HG03442 (cell line): ENCODE data around the gene SEPSECS.
A peak's percentile ranks its signal among the peaks of the same experiment; 100 is the strongest.

Source experiments
- ATAC-seq: cut with Tn5 transposase; IDR thresholded peaks from one replicate; pipeline ENCODE4 v1.9.1; 2021; ENCODE audit warnings: mild to moderate bottlenecking, moderate library complexity; ENCODE audit not compliant: unreplicated experiment

SEPSECS gene

GRCh38 chr4:25110527-25111329 lies 49.5 kb downstream of the SEPSECS start:
- ATAC-seq = no peak

DNA sequence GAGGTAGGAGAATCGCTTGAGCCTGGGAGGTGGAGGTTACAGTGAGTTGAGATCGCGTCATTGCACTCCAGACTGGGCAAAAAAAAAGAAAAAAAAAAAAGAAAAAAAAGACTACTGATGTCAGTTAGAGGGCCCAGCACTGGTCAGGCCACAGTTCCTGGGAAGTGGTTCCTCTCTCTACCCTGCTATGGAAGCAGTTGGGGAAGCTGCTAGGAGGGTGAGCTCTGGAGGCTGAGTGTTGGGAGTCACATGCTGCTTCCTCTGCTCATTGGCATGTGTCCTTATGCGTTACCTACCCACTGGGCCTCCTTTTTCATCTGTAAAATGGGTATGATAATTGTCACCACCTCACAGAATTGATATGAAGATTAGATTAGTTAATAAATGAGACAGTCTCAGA lies 50.7 kb downstream of the SEPSECS start:
- no peak for ATAC-seq

DNA sequence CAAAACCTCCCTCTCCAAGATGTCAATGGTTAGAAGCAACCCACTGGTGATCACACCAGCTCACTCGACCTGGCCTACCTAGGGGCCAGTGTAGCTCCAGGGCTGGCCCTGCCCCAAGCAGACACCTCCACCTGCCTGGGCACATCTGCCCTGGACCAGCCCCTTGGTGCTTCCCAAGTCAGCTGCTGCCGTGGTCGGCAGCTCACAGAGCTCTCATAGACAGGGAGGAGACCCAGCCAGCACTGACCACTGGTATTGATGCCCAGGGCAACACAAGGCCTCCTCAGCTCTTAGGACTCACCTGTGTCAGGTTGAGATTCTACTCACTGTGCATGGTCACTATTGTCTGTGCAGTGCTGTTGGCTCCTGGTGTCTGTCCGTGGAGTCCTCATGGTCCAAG lies 51.7 kb downstream of the SEPSECS start:
- ATAC-seq = no peak

DNA sequence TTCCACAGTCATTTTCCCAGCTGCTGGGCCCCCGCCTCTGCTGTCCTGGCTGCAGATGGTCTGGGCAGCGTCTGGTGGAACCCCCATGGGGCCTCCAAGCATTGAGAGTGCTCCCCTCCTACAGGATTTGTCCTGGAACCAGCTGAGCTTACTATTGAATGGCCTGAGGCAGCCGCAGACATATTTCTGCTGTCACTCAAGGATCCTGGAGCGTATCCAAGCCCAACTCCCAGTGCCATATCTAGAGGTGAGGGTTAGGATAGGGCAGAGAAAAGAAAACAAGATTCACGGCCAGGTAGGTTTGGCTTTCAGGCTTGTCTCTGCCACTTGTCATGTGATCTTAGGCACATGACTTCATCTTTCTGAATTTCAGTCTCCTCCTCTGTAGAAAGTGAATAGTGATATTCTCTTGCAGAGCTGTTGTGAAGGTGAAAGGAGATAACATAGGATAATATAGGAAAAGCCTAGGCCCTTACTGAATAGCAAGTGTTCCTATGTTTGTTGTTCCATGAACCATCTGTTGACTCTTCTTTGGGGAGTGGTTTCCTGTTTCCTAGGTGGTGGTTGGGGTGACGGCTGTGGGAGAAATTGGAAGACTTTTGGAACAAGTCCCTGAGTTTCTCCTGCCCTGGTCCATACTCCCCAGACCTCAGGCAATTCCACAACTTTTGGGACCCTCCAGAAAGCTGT lies 52.3 kb downstream of the SEPSECS start:
- ATAC-seq = no peak

GRCh38 chr4:25106363-25107151 lies 53.7 kb downstream of the SEPSECS start:
- ATAC-seq = no peak

- ATAC-seq = no peak
These were observed 55.7 kb downstream of the SEPSECS start for GRCh38 chr4:25104591-25104990.

DNA sequence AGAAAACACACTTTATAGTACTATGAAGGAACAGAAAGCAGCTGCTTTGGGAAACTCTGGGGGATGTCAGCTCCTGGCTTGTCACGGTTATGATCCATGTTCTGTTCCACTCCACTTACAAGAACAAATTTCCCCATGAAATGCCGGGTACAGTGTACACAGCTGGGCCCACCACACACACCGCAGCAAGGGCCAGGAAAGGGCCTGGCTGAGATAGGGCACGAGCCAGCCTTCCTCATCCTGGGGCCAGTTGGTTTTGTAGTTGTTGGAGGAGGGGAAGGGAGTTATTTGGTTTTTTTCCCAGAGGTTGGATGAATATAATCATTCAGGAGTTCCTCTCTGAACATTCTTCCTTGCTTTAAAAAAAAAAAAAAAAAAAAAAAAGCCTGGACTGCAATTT lies 56.8 kb downstream of the SEPSECS start:
- ATAC-seq = no peak

DNA sequence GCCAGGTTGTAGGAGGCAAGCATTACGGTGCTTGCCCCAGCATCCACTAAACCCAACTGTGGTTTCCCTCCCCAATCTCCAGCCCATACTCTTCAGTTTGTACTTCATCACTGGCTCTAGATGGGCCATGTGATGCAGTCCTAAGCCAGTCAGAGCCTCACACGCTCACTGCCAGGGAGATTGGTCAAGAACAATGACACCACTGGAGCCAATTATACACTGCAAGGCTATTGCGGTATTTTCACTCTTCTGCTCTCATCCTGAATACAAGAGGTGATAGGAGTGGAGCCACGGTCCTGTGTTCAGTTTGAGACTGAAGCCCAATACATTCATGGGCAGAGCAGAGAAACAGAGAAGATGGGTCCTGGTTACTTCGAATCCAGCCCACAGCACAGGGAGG lies 58.4 kb downstream of the SEPSECS start:
- ATAC-seq = no peak

- ATAC-seq = no peak
These were observed 59.5 kb downstream of the SEPSECS start for GRCh38 chr4:25100710-25101109.

DNA sequence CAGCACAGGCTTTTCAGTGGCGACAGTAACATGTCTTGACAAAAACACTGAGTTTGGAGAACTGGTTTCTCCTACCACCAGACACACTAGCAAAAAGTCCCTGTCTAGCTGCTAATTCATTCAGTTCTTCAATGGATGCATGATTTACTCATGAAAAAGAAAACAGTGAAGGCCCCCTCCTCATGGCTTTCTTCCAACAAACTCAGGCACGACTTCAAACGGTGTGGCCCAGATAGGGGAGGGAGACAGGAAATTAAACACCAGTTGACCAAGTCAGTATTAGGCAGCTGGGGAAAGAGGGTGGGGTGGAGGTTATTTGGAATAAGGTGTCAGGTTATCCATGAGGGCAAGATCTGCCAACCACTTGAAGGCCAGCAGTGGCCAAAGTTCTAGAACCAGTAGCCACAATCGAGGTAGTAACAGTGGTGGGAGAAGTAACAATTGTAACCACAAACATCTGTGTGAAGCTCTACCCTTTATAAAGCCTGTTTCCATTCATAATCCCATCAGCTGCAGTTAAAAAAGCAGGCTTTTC lies 60.2 kb downstream of the SEPSECS start:
- ATAC-seq = no peak

DNA sequence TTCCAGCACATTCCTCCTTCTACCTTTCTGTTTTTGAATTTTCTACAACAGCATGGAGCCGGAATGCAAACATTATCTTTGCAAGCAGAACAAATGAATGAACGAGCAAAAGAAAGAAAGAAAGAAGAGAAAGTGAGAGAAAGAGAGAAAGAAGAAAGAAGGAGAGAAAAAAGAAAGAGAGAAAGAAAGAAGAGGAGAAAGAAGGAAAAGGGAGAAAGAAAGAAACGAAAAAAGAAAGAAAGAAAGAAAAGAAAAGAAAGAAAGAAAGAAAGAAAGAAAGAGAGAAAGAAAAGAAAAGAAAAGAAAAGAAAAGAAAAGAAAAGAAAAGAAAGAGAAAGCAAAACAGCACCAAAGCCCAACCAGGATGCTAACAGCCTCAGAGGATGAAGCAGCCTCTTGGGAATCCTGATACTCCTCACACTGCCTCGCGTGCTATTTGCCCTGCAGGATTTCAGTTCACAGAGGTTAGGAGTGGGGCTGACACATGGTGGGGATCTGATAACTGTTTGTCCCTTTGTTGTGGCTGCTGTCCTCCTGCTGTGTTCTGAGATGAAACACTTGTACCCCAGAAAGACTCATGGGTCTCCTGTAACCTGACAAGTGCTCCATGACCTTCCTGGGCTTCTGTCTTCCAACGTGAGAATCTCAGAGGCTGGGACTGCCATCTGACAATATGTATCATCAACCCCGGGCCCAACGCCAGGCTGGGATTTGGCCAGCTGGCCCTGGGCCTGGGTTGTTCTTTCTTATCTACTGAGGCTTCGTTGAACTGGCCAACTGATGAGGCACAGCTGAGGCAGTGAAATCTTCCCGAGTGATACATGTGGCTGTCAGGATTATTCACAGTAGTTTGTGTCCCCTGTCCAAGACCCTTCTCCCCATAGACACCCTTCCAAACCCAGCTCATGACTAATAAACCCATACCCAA lies 61.0 kb downstream of the SEPSECS start:
- no peak for ATAC-seq

- ATAC-seq = no peak
These were observed 63.2 kb downstream of the SEPSECS start for GRCh38 chr4:25096981-25097443.

GRCh38 chr4:25096251-25096980 lies 63.8 kb downstream of the SEPSECS start:
- ATAC-seq = no peak

GRCh38 chr4:25095837-25096236 lies 64.4 kb downstream of the SEPSECS start:
- no peak for ATAC-seq

- ATAC-seq = no peak
These were observed 68.1 kb downstream of the SEPSECS start for GRCh38 chr4:25092139-25092538.

- ATAC-seq = no peak
These were observed 69.7 kb downstream of the SEPSECS start for GRCh38 chr4:25090516-25090915.

- no peak for ATAC-seq
These were observed 71.0 kb downstream of the SEPSECS start for GRCh38 chr4:25089051-25089763.

- peak; percentile 62 for ATAC-seq
These were observed 71.9 kb downstream of the SEPSECS start for GRCh38 chr4:25088093-25088952.
